HG02870 (cell line): ENCODE data around the gene KLHL1.
A peak's percentile ranks its signal among the peaks of the same experiment; 100 is the strongest.
"Not testable (repeated sequence)": the region's sequence is repeated elsewhere in the genome, so short reads cannot be mapped to it uniquely, and the experiment has no call there.

Experiments used
- ATAC-seq: cut with Tn5 transposase; IDR thresholded peaks from one replicate; pipeline ENCODE4 v1.9.1; 2021; ENCODE audit warnings: mild to moderate bottlenecking, moderate library complexity; ENCODE audit not compliant: unreplicated experiment

Gene KLHL1

GRCh38 chr13:70108356-70109105, at the start of gene KLHL1:
Gene KLHL1 (minus strand): TSS chr13:70108452. CDS start chr13:70107699, 753 bp downstream.
- no peak for ATAC-seq

- not testable (repeated sequence) for ATAC-seq
Observed at GRCh38 chr13:70142658-70143057, 34.4 kb upstream of the KLHL1 start.

GRCh38 chr13:70128098-70128497, 19.8 kb upstream of the KLHL1 start:
- no peak for ATAC-seq

GRCh38 chr13:70125693-70126092, 17.4 kb upstream of the KLHL1 start:
- no peak for ATAC-seq

GRCh38 chr13:70117338-70117905, 9.2 kb upstream of the KLHL1 start:
- ATAC-seq, result no peak

GRCh38 chr13:70107498-70108281, 562 bp downstream of the KLHL1 start, which contains the start of gene ATXN8OS:
Gene ATXN8OS (plus strand): TSS chr13:70107826.
- no peak for ATAC-seq

GRCh38 chr13:70107125-70107497, 1.1 kb downstream of the KLHL1 start:
- ATAC-seq, result no peak

GRCh38 chr13:70104481-70104880, 3.8 kb downstream of the KLHL1 start:
- ATAC-seq, result no peak

GRCh38 chr13:70098669-70099068, 9.6 kb downstream of the KLHL1 start:
- no peak for ATAC-seq

GRCh38 chr13:70090036-70090723, 18.1 kb downstream of the KLHL1 start:
- no peak for ATAC-seq

GRCh38 chr13:70088926-70089325, 19.3 kb downstream of the KLHL1 start:
- no peak for ATAC-seq

- ATAC-seq, result no peak
Observed at GRCh38 chr13:70087247-70087646, 21.0 kb downstream of the KLHL1 start.

- ATAC-seq, result no peak
Observed at GRCh38 chr13:70080012-70080411, 28.2 kb downstream of the KLHL1 start.

GRCh38 chr13:70054572-70054971, 53.7 kb downstream of the KLHL1 start:
- ATAC-seq, result no peak

- no peak for ATAC-seq
Observed at GRCh38 chr13:70051531-70051930, 56.7 kb downstream of the KLHL1 start.

GRCh38 chr13:70043685-70044084, 64.6 kb downstream of the KLHL1 start:
- ATAC-seq, result peak; percentile 66

- no peak for ATAC-seq
Observed at GRCh38 chr13:70042193-70042592, 66.1 kb downstream of the KLHL1 start.

- ATAC-seq, result no peak
Observed at GRCh38 chr13:70034286-70034685, 74.0 kb downstream of the KLHL1 start.

- no peak for ATAC-seq
Observed at GRCh38 chr13:70027551-70027950, 80.7 kb downstream of the KLHL1 start.

GRCh38 chr13:70023516-70023915, 84.7 kb downstream of the KLHL1 start:
- no peak for ATAC-seq

- ATAC-seq, result no peak
Observed at GRCh38 chr13:70022646-70023045, 85.6 kb downstream of the KLHL1 start.
